CD14-positive monocyte (primary cell): ENCODE measurements around the gene IFITM10. TPM values are rescaled to one million over a fixed set of nuclear protein-coding genes. Genes with fewer than 3 reads are reported as not detected.

Experiments used
- DNase-seq, 3 donors: peaks; one replicate each; pipeline ENCODE4 v3.0.0-alpha.2; 2011 to 2022
- H2AFZ ChIP-seq: 2 replicates; pipeline ENCODE4 v1.6.0; 2012; ENCODE audit warnings: mild to moderate bottlenecking, low read depth, low read length, inconsistent platforms; ENCODE audit not compliant: insufficient read depth, poor library complexity, severe bottlenecking
- H3K27ac ChIP-seq, 2 donors: 1 replicate in 1 of 2; 2 replicates in 1 of 2; pipeline ENCODE4 v1.5.1; 2012 to 2013; ENCODE audit warnings: low read length in 2 of 2, control low read depth in 1 of 2, inconsistent platforms in 1 of 2, low read depth in 1 of 2, mild to moderate bottlenecking in 1 of 2
- H3K27me3 ChIP-seq, 2 donors: one replicate each; pipeline versions ENCODE4 v1.6.0 to v1.6.1; 2011 to 2013; ENCODE audit warnings: low read length in 2 of 2; ENCODE audit not compliant: control insufficient read depth in 2 of 2, insufficient read depth in 2 of 2
- H3K36me3 ChIP-seq, 2 donors: replicated peaks in 1 of 2; 1 replicate in 1 of 2; 2 replicates in 1 of 2; pipeline versions ENCODE4 v1.5.1 to v1.6.1; 2012 to 2013; ENCODE audit warnings: low read length in 2 of 2, control low read depth in 1 of 2, inconsistent platforms in 1 of 2, mild to moderate bottlenecking in 1 of 2; ENCODE audit not compliant: insufficient read depth in 2 of 2, control insufficient read depth in 1 of 2
- H3K4me1 ChIP-seq, 2 donors: 1 replicate in 1 of 2; 2 replicates in 1 of 2; pipeline versions ENCODE4 v1.5.1 to v1.6.1; 2012 to 2013; ENCODE audit warnings: low read length in 2 of 2, control low read depth in 1 of 2, inconsistent platforms in 1 of 2, mild to moderate bottlenecking in 1 of 2, moderate library complexity in 1 of 2; ENCODE audit not compliant: insufficient read depth in 2 of 2, control insufficient read depth in 1 of 2
- H3K4me2 ChIP-seq: replicated peaks from 2 replicates; pipeline ENCODE3; 2012; ENCODE audit warnings: low read length, moderate library complexity, mild to moderate bottlenecking; ENCODE audit not compliant: poor library complexity, severe bottlenecking; ENCODE audit errors: extremely low read depth
- H3K4me3 ChIP-seq, 3 experiments: fragments of 200-600 bp in 1 of 3; sonication (generic) in 1 of 3; replicated peaks in 1 of 3; 1 replicate in 2 of 3; 2 replicates in 1 of 3; pipeline ENCODE4 v1.5.1; 2011 to 2013; ENCODE audit warnings: low read length in 3 of 3, mild to moderate bottlenecking in 3 of 3, control low read depth in 2 of 3, low read depth in 2 of 3, inconsistent platforms in 1 of 3, moderate library complexity in 1 of 3
- H3K79me2 ChIP-seq: 2 replicates; pipeline ENCODE4 v1.6.0; 2012; ENCODE audit warnings: mild to moderate bottlenecking, control low read depth, inconsistent platforms, low read length, moderate library complexity; ENCODE audit not compliant: insufficient read depth
- H3K9ac ChIP-seq: 2 replicates; pipeline ENCODE4 v1.6.0; 2017; ENCODE audit warnings: low read length, mild to moderate bottlenecking; ENCODE audit not compliant: insufficient read depth, poor library complexity, severe bottlenecking
- H3K9me3 ChIP-seq, 2 donors: replicated peaks in 1 of 2; 1 replicate in 1 of 2; 2 replicates in 1 of 2; pipeline versions ENCODE4 v1.5.1 to v1.6.1; 2012 to 2013; ENCODE audit warnings: low read length in 2 of 2, control low read depth in 1 of 2; ENCODE audit not compliant: control insufficient read depth in 1 of 2, insufficient read depth in 1 of 2
- H4K20me1 ChIP-seq: 2 replicates; pipeline ENCODE4 v1.6.0; 2012; ENCODE audit warnings: mild to moderate bottlenecking, low read length, control low read depth, moderate library complexity; ENCODE audit not compliant: insufficient read depth
- H3K27ac Mint-ChIP-seq, 7 donors: one replicate each; pipeline ENCODE4 v1.8.0; 2020; ENCODE audit warnings: mild to moderate bottlenecking in 7 of 7, mixed read lengths in 7 of 7, moderate library complexity in 6 of 7, inconsistent platforms in 2 of 7
- H3K27me3 Mint-ChIP-seq, 3 donors: one replicate each; pipeline ENCODE4 v1.8.0; 2021 to 2022; ENCODE audit warnings: low read depth in 3 of 3, mild to moderate bottlenecking in 3 of 3, mixed read lengths in 3 of 3, moderate library complexity in 3 of 3, inconsistent platforms in 1 of 3
- H3K36me3 Mint-ChIP-seq, 2 donors: one replicate each; pipeline ENCODE4 v1.8.0; 2020; ENCODE audit warnings: mixed read lengths in 2 of 2, inconsistent platforms in 1 of 2, mild to moderate bottlenecking in 1 of 2
- H3K4me1 Mint-ChIP-seq: one replicate; pipeline ENCODE4 v1.8.0; 2020; ENCODE audit warnings: mild to moderate bottlenecking, mixed read lengths
- H3K4me3 Mint-ChIP-seq, 2 donors: one replicate each; pipeline ENCODE4 v1.8.0; 2020; ENCODE audit warnings: mild to moderate bottlenecking in 2 of 2, mixed read lengths in 2 of 2, moderate library complexity in 1 of 2
- H3K9me3 Mint-ChIP-seq, 7 donors: one replicate each; pipeline ENCODE4 v1.8.0; 2020 to 2022; ENCODE audit warnings: mixed read lengths in 7 of 7, mild to moderate bottlenecking in 6 of 7, moderate library complexity in 6 of 7, inconsistent platforms in 2 of 7
- CTCF ChIP-seq: fragments of 200-600 bp; IDR thresholded peaks from one replicate; pipeline ENCODE4 v1.8.0; 2022; ENCODE audit warnings: antibody characterized with exemption, mild to moderate bottlenecking
- WGBS: methylation state at CpG from one replicate; pipeline ENCODE4 v1.1.5; 2013; ENCODE audit warnings: missing lambda C conversion rate; ENCODE audit not compliant: insufficient coverage; 5-methylcytosine and 5-hydroxymethylcytosine counted together
- intact Hi-C, 2 donors: fragments of 100-400 bp; cut with micrococcal nuclease; formaldehyde crosslinking; loops; one replicate each; pipeline versions ENCODE4 v1.15.0 to v1.15.1; 2023
- polyA plus RNA-seq, 3 donors: library from polyadenylated mRNA; depleted of rRNA in 1 of 3; unstranded in 2 of 3; stranded (reverse) in 1 of 3; fragments of 300-500 nt in 2 of 3; fragments of >200 nt in 1 of 3; fragmentation: Illumina TruSeq in 2 of 3; gene quantifications; 1 replicate in 2 of 3; 2 replicates in 1 of 3; pipeline ENCODE4 v1.2.3, GENCODE V29; 2012 to 2021

The IFITM10 gene
- polyA plus RNA-seq, 3 donors, result 2.4 TPM; not detected in 2

GRCh38 chr11:1736447-1736992, 13.9 kb downstream of the IFITM10 start:
- no peak overlapping the region for H3K27ac Mint-ChIP-seq
- DNase-seq, result no peak
- no peak overlapping the region for H3K9ac ChIP-seq
- peaks cover 3% of the 10 kb centered on the region in 2 donors for H3K36me3 Mint-ChIP-seq
- no peak overlapping the region for H2AFZ ChIP-seq
- H3K27me3 ChIP-seq, result peaks cover 5 to 58% of the 10 kb centered on the region in 2 donors
- H3K4me3 Mint-ChIP-seq, result peak overlapping the region in 1 of 2 donors; percentile 13
- no peaks in the 10 kb centered on the region for H3K79me2 ChIP-seq
- no peak overlapping the region for H3K4me3 ChIP-seq
- no peaks in the 10 kb centered on the region for H4K20me1 ChIP-seq
- peaks cover 15 to 32% (median 24%) of the 10 kb centered on the region in 7 donors for H3K9me3 Mint-ChIP-seq
- TF ChIP-seq CTCF, result peak; percentile 26
- H3K9me3 ChIP-seq, result peaks cover 20 to 25% of the 10 kb centered on the region in 2 donors
- intact Hi-C loops, result no loop called here
- H3K4me2 ChIP-seq, result no peak overlapping the region
- H3K27me3 Mint-ChIP-seq, result peaks cover 54 to 73% (median 68%) of the 10 kb centered on the region in 3 donors
- peaks cover 7% of the 10 kb centered on the region for H3K4me1 Mint-ChIP-seq
- no peak overlapping the region for H3K27ac ChIP-seq
- H3K36me3 ChIP-seq, result no peaks in the 10 kb centered on the region
- H3K4me1 ChIP-seq, result peaks cover 0 to 4% of the 10 kb centered on the region in 2 donors
- WGBS, result 80% methylated on average over 3 of the region's 3 CpGs

- peaks cover 2 to 58% of the 10 kb centered on the region in 2 donors for H3K27me3 ChIP-seq
- peaks cover 0 to 4% of the 10 kb centered on the region in 2 donors for H3K4me1 ChIP-seq
- Mint-ChIP-seq H3K9me3 (peaks cover 19 to 35% (median 24%) of the 10 kb centered on the region in 7 donors), H3K27ac (no peak overlapping the region), H3K4me3 (peak overlapping the region in 1 of 2 donors; percentile 19), H3K36me3 (peaks cover 3% of the 10 kb centered on the region in 2 donors), H3K27me3 (peaks cover 54 to 77% (median 73%) of the 10 kb centered on the region in 3 donors), H3K4me1 (peaks cover 7% of the 10 kb centered on the region)
- DNase-seq, result no peak
- no peak overlapping the region for H2AFZ ChIP-seq
- H4K20me1 ChIP-seq, result no peaks in the 10 kb centered on the region
- no peak overlapping the region for H3K4me2 ChIP-seq
- H3K9me3 ChIP-seq, result peaks cover 20 to 25% of the 10 kb centered on the region in 2 donors
- no peak overlapping the region for H3K9ac ChIP-seq
- WGBS, result 92% methylated on average over 13 of the region's 16 CpGs
- no peak overlapping the region for H3K4me3 ChIP-seq
- H3K79me2 ChIP-seq, result no peaks in the 10 kb centered on the region
- TF ChIP-seq CTCF, result no peak
- no peaks in the 10 kb centered on the region for H3K36me3 ChIP-seq
- no peak overlapping the region for H3K27ac ChIP-seq
- intact Hi-C loops, result no loop called here
Observed at GRCh38 chr11:1735271-1735670, 15.1 kb downstream of the IFITM10 start.
